HG02970 (cell line): ENCODE results near the gene CFAP70.

Source experiments
- ATAC-seq: cut with Tn5 transposase; IDR thresholded peaks from one replicate; pipeline ENCODE4 v1.9.1; 2021; ENCODE audit warnings: mild to moderate bottlenecking, moderate library complexity, moderate number of reproducible peaks; ENCODE audit not compliant: unreplicated experiment, low FRiP score

CFAP70 gene

GRCh38 chr10:73220989-73221388 lies 137.7 kb downstream of the CFAP70 start:
- ATAC-seq = no peak

- no peak for ATAC-seq
Measured at GRCh38 chr10:73219384-73219783, 139.3 kb downstream of the CFAP70 start.

DNA sequence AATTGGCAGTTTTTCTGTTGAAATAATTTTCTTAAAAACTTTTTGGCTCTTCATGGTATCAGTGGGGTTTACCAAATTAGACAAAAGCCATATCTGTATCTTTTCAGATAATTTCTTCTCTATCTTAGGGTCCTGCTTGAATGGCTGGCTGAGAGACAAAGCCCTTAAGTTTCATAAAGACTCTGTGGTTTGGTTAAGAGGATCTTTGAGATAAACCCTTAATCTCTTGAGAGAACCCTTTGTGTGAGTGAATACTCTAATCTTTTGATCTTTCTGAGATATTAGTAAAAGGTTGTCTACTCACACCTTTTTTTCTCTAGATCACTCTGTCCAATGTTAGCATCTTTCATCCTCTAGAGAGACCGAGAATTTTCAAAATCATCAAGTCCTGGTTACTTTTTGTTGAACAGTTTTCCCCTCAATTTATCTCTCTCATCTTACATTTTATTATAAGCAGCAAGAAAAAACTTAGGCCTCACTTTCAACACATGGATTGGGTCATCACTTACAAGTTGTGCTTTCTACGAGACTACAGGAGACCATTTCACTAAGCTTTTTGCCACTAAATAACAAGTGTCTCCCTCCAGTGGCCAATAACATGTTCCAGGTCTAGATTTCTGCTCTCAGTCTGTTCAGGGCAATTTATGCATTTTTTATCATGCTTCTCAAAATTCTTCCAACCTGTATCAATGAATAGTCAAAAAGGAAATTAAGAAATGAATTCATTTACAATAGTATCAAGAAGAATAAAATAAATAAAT lies 140.1 kb downstream of the CFAP70 start:
- ATAC-seq = no peak

GRCh38 chr10:73217628-73218027 lies 141.0 kb downstream of the CFAP70 start:
- no peak for ATAC-seq

DNA sequence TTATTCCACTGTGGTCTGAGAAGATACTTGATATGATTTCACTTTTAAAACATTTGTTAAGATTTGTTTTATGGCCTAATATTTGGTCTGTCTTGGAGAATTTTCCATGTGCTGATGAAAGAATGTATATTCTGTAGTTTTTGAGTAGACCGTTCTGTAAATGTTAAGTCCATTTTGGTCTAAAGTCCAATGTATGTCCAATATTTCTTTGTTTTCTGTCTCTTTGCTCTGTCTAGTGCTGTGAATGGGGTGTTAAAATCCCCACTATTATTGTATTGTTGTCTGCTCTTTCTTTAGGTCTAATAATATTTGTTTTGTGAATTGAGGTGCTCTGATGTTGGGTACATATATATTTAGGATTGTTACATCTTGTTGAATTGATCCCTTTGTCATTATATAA lies 142.9 kb downstream of the CFAP70 start:
- ATAC-seq = no peak

- no peak for ATAC-seq
Measured at GRCh38 chr10:73211106-73211811, 147.4 kb downstream of the CFAP70 start.

GRCh38 chr10:73210395-73211105 lies 148.1 kb downstream of the CFAP70 start:
- no peak for ATAC-seq

- no peak for ATAC-seq
Measured at GRCh38 chr10:73209705-73210104, 149.0 kb downstream of the CFAP70 start.

DNA sequence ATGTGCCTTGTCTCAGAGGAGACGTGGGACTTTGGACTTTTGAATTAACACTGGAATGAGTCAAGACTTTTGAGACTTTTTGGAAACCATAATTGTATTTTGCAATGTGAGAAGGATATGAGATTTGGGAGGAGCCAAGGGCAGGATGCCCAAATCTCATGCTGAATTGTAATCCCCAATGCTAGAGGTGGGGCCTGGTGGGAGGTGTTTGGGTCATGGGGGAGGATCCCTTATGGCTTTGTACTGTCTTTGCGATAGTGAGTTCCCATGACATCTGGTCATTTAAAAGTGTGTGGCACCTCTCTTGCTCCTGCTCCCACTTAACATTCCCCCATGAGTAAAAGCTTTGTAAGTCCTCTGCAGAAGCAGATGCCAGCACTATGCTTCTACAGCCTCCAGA lies 150.8 kb downstream of the CFAP70 start:
- no peak for ATAC-seq

GRCh38 chr10:73206385-73206784 lies 152.3 kb downstream of the CFAP70 start:
- no peak for ATAC-seq

DNA sequence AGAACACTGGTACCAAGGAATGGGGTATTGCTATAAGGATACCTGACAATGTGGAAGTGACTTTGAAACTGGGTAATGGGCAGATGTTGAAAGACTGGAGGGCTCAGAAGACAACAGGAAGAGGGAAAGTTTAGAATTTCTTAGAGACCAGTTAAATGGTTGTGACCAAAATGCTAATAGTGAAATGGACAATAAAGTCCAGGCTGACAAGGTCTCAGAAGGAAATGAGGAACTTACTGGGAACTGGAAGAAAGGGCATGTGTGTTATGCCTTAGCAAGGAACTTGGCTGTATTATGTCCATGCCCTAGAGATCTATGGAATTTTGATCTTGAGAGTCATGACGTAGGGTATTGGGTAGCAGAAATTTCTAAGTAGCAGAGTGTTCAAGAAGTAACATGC lies 152.8 kb downstream of the CFAP70 start:
- ATAC-seq = no peak

DNA sequence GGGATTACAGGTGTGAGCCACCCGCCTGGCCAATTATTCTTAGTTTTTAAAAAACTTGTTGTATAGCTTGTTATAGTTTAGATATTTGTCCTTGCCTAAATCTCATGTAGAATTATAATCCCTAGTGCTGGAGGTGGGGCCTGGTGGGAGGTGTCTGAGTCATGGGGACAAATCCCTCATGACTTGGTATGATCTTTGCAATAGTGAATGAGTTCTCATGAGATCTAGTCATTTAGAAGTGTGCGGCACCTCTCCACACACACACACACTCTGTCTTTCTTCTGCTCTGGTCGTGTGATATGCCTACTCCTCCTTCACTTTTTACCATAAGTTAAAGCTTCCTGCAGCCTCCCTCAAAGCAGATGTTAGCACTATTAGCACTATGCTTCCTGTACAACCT lies 153.6 kb downstream of the CFAP70 start:
- no peak for ATAC-seq
